Stimulated activated CD4-positive, alpha-beta T cell treated with anti-CD3 and anti-CD28 coated beads, Interleukin-1b, Interleukin-23, amount 100 ng/mL, for 4 hours (primary cell): ENCODE results near the gene CHRNA1.
A peak's percentile ranks its signal among the peaks of the same experiment; 100 is the strongest.

ENCODE experiments used
- DNase-seq, 2 donors: peaks; one replicate each; pipeline ENCODE4 v3.0.0-alpha.2; 2020; ENCODE audit warnings: low read depth in 2 of 2

Gene CHRNA1

GRCh38 chr2:174781996-174782395 is 17.7 kb upstream of the CHRNA1 start:
- no peak for DNase-seq

GRCh38 chr2:174781298-174781697 is 17.0 kb upstream of the CHRNA1 start:
- DNase-seq = no peak

- DNase-seq = no peak
These were observed 16.6 kb upstream of the CHRNA1 start for GRCh38 chr2:174780856-174781255.

GRCh38 chr2:174780191-174780840 is 16.0 kb upstream of the CHRNA1 start:
- no peak for DNase-seq

- DNase-seq = no peak
These were observed 15.2 kb upstream of the CHRNA1 start for GRCh38 chr2:174779361-174779928.

GRCh38 chr2:174778085-174778981 is 14.1 kb upstream of the CHRNA1 start:
- DNase-seq = peak; percentile 8 to 39

- DNase-seq = no peak
These were observed 13.2 kb upstream of the CHRNA1 start for GRCh38 chr2:174777347-174778084.

- no peak for DNase-seq
These were observed 12.4 kb upstream of the CHRNA1 start for GRCh38 chr2:174776675-174777074.

- DNase-seq = no peak
These were observed 12.0 kb upstream of the CHRNA1 start for GRCh38 chr2:174776223-174776622.

- no peak for DNase-seq
These were observed 11.3 kb upstream of the CHRNA1 start for GRCh38 chr2:174775571-174775980.

GRCh38 chr2:174774886-174775285 is 10.6 kb upstream of the CHRNA1 start:
- no peak for DNase-seq

GRCh38 chr2:174773215-174773614 is 8.9 kb upstream of the CHRNA1 start:
- no peak for DNase-seq

GRCh38 chr2:174772472-174772801 is 8.2 kb upstream of the CHRNA1 start:
- no peak for DNase-seq

- no peak for DNase-seq
These were observed 7.6 kb upstream of the CHRNA1 start for GRCh38 chr2:174771631-174772471.

- DNase-seq = no peak
These were observed 6.9 kb upstream of the CHRNA1 start for GRCh38 chr2:174771136-174771535.

- no peak for DNase-seq
These were observed 4.3 kb upstream of the CHRNA1 start for GRCh38 chr2:174768557-174768956.

GRCh38 chr2:174766271-174766670 is 2.0 kb upstream of the CHRNA1 start:
- no peak for DNase-seq

- DNase-seq = no peak
These were observed 1.3 kb upstream of the CHRNA1 start for GRCh38 chr2:174765576-174765975.

GRCh38 chr2:174763780-174764179 is 492 bp downstream of the CHRNA1 start:
- no peak for DNase-seq

- no peak for DNase-seq
These were observed 1.8 kb downstream of the CHRNA1 start for GRCh38 chr2:174762464-174762863.

GRCh38 chr2:174761837-174762236 is 2.4 kb downstream of the CHRNA1 start:
- DNase-seq = no peak
